HCT116 (cell line): Measurements from ENCODE around the gene PRDX2. TPM values are rescaled to one million over a fixed set of nuclear protein-coding genes. Genes with fewer than 3 reads are reported as not detected.

Source experiments
- ATAC-seq: fragments of 200-7000 bp; cut with Tn5 transposase; 2 replicates; pipeline ENCODE4 v1.9.1; 2020; ENCODE audit warnings: mild to moderate bottlenecking, moderate library complexity
- BruUV-seq: library from RNA; stranded (reverse); fragments of 400-500 nt; replicated peaks from 2 replicates; lab custom pipeline; 2021; lab: Mats Ljungman, UMichigan
- CTCF ChIA-PET: fragments of 300-600 bp; sonication (Branson Sonifier 250); formaldehyde crosslinking; loops from one replicate; lab custom pipeline; 2021; ENCODE audit warnings: antibody characterized with exemption; lab: Charles Lee
- POLR2A ChIA-PET: fragments of 300-600, 350-600 bp; sonication (Branson Sonifier 250); formaldehyde crosslinking; loops from one replicate; lab custom pipeline; 2021; ENCODE audit warnings: antibody characterized with exemption; lab: Charles Lee
- RAD21 ChIA-PET, 2 experiments: fragments of 300-600 bp; sonication (Branson Sonifier 250); formaldehyde crosslinking; loops; one replicate each; lab custom pipeline; 2023; ENCODE audit warnings: low total read pairs in 2 of 2; ENCODE audit not compliant: uncharacterized antibody in 2 of 2, unreplicated experiment in 2 of 2, low non-redundant PET in 1 of 2; lab: Charles Lee
- DNase-seq: peaks from one replicate; pipeline ENCODE4 v3.0.0-alpha.2; 2010; ENCODE audit warnings: low read depth, low spot score
- H2AFZ ChIP-seq: fragments of 200-600 bp; shearing (Covaris generic), sonication (generic); 2 replicates; pipeline ENCODE4 v1.6.1; 2017; ENCODE audit warnings: low read depth, mixed run types, mixed read lengths, antibody characterized with exemption, low read length; ENCODE audit not compliant: poor library complexity, severe bottlenecking
- H3K27ac ChIP-seq: 2 replicates; pipeline ENCODE4 v1.5.1; 2012; ENCODE audit warnings: low read depth, low read length
- H3K27me3 ChIP-seq: fragments of 200-600 bp; sonication (generic); 2 replicates; pipeline ENCODE4 v1.6.1; 2016; ENCODE audit warnings: mixed run types, low read length, mixed read lengths; ENCODE audit not compliant: insufficient read depth
- H3K36me3 ChIP-seq, 2 experiments: fragments of 200-500 bp in 1 of 2; fragments of 200-600 bp in 1 of 2; sonication (Bioruptor generic) in 1 of 2; sonication (generic) in 1 of 2; 2 replicates each; pipeline versions ENCODE4 v1.5.1 to v1.6.1; 2014 to 2016; ENCODE audit warnings: low read length in 2 of 2, inconsistent platforms in 1 of 2, mixed read lengths in 1 of 2, mixed run types in 1 of 2; ENCODE audit not compliant: insufficient read depth in 2 of 2, control insufficient read depth in 1 of 2
- H3K4me1 ChIP-seq, 2 experiments: fragments of 200-600 bp in 1 of 2; sonication (generic) in 1 of 2; 2 replicates each; pipeline versions ENCODE4 v1.5.1 to v1.6.1; 2012 to 2017; ENCODE audit warnings: low read length in 2 of 2, inconsistent platforms in 1 of 2, mild to moderate bottlenecking in 1 of 2, mixed read lengths in 1 of 2, mixed run types in 1 of 2, moderate library complexity in 1 of 2; ENCODE audit not compliant: insufficient read depth in 2 of 2, control insufficient read depth in 1 of 2
- H3K4me2 ChIP-seq: fragments of 200-600 bp; sonication (generic); 2 replicates; pipeline ENCODE4 v1.6.1; 2017; ENCODE audit warnings: mixed run types, low read length, mixed read lengths
- H3K4me3 ChIP-seq, 2 experiments: fragments of 200-600 bp in 1 of 2; sonication (generic) in 1 of 2; replicated peaks in 1 of 2; 2 replicates each; pipeline ENCODE4 v1.5.1; 2011 to 2016; ENCODE audit warnings: low read length in 2 of 2, control low read depth in 1 of 2, low read depth in 1 of 2, mild to moderate bottlenecking in 1 of 2, mixed read lengths in 1 of 2, mixed run types in 1 of 2
- H3K79me2 ChIP-seq: fragments of 200-600 bp; sonication (generic); 2 replicates; pipeline ENCODE4 v1.6.1; 2017; ENCODE audit warnings: mild to moderate bottlenecking, mixed run types, low read length, moderate library complexity, mixed read lengths; ENCODE audit not compliant: insufficient read depth
- H3K9ac ChIP-seq: fragments of 200-600 bp; sonication (generic); 2 replicates; pipeline ENCODE4 v1.6.1; 2016; ENCODE audit warnings: low read length, mixed read lengths
- H3K9me2 ChIP-seq: fragments of 200-600 bp; sonication (generic), shearing (Covaris generic); 2 replicates; pipeline ENCODE4 v1.6.1; 2017; ENCODE audit warnings: mixed run types, mild to moderate bottlenecking, moderate library complexity; ENCODE audit not compliant: insufficient read depth
- H3K9me3 ChIP-seq, 2 experiments: fragments of 200-500 bp in 1 of 2; fragments of 200-600 bp in 1 of 2; sonication (Bioruptor generic) in 1 of 2; sonication (generic) in 1 of 2; 2 replicates each; pipeline ENCODE4 v1.6.1; 2014 to 2017; ENCODE audit warnings: low read length in 2 of 2, mixed read lengths in 2 of 2, inconsistent platforms in 1 of 2, low read depth in 1 of 2, mild to moderate bottlenecking in 1 of 2, mixed run types in 1 of 2, moderate library complexity in 1 of 2; ENCODE audit not compliant: control insufficient read depth in 1 of 2, insufficient read depth in 1 of 2
- H4K20me1 ChIP-seq: fragments of 200-600 bp; sonication (generic), shearing (Covaris generic); 2 replicates; pipeline ENCODE4 v1.6.1; 2017; ENCODE audit warnings: mixed run types, mild to moderate bottlenecking, moderate library complexity; ENCODE audit not compliant: insufficient read depth
- ATF3 ChIP-seq: IDR thresholded peaks from 2 replicates; pipeline ENCODE4 v1.6.1; 2012
- CBX3 ChIP-seq: IDR thresholded peaks from 2 replicates; pipeline ENCODE4 v1.6.1; 2012; ENCODE audit warnings: low read depth
- ELF1 ChIP-seq: IDR thresholded peaks from 2 replicates; pipeline ENCODE4 v1.6.1; 2012; ENCODE audit warnings: low read depth, borderline replicate concordance
- EZH2phosphoT487 ChIP-seq: fragments of 200-600 bp; IDR thresholded peaks from 2 replicates; pipeline ENCODE4 v1.6.1; 2018; ENCODE audit warnings: antibody characterized with exemption, borderline replicate concordance
- JUND ChIP-seq: IDR thresholded peaks from 2 replicates; pipeline ENCODE4 v1.6.1; 2012
- MAX ChIP-seq: IDR thresholded peaks from 2 replicates; pipeline ENCODE4 v1.6.1; 2012
- POLR2A ChIP-seq: IDR thresholded peaks from 2 replicates; pipeline ENCODE4 v1.7.0; 2011; ENCODE audit warnings: borderline replicate concordance; ENCODE audit not compliant: insufficient read depth, insufficient read length; ENCODE audit errors: extremely low read depth
- POLR2AphosphoS5 ChIP-seq: IDR thresholded peaks from 2 replicates; pipeline ENCODE4 v1.6.1; 2011; ENCODE audit warnings: mild to moderate bottlenecking, low read depth, low read length, moderate library complexity
- RAD21 ChIP-seq: IDR thresholded peaks from 2 replicates; pipeline ENCODE4 v1.6.1; 2012; ENCODE audit warnings: low read depth, mild to moderate bottlenecking
- SIN3A ChIP-seq: IDR thresholded peaks from 2 replicates; pipeline ENCODE4 v1.6.1; 2012; ENCODE audit warnings: low read depth
- SRF ChIP-seq: IDR thresholded peaks from 2 replicates; pipeline ENCODE4 v1.6.1; 2012; ENCODE audit warnings: low read depth
- TCF7L2 ChIP-seq: IDR thresholded peaks from 2 replicates; pipeline ENCODE4 v1.7.0; 2011; ENCODE audit warnings: borderline replicate concordance, inconsistent platforms; ENCODE audit not compliant: insufficient read depth, insufficient read length; ENCODE audit errors: extremely low read depth
- YY1 ChIP-seq: IDR thresholded peaks from 2 replicates; pipeline ENCODE4 v1.6.1; 2011; ENCODE audit warnings: low read length, low read depth, moderate library complexity, mild to moderate bottlenecking; ENCODE audit not compliant: insufficient replicate concordance; ENCODE audit errors: extremely low read depth
- ZBTB33 ChIP-seq: IDR thresholded peaks from 2 replicates; pipeline ENCODE4 v1.6.1; 2011; ENCODE audit warnings: mild to moderate bottlenecking, low read length, moderate library complexity; ENCODE audit not compliant: insufficient replicate concordance; ENCODE audit errors: extremely low read depth
- ZFX ChIP-seq: fragments of 450-650 bp; IDR thresholded peaks from 2 replicates; pipeline ENCODE4 v1.6.1; 2017
- ZNF274 ChIP-seq: fragments of 200-500 bp; sonication (Bioruptor generic); IDR thresholded peaks from 2 replicates; pipeline ENCODE4 v1.6.1; 2014; ENCODE audit warnings: mild to moderate bottlenecking, low read depth, low read length, inconsistent platforms
- intact Hi-C: fragments of 100-400 bp; cut with micrococcal nuclease; formaldehyde crosslinking; loops from 2 replicates; pipeline ENCODE4 v1.10.0; 2022
- total RNA-seq: library from RNA; stranded (reverse); gene quantifications from one replicate; pipeline ENCODE4 v1.2.1, GENCODE V29; 2021; ENCODE audit not compliant: unreplicated experiment
- TF ChIP-seq, protein P1 (sequence below): IDR thresholded peaks from 2 replicates; pipeline ENCODE4 v1.6.1; 2012; ENCODE audit warnings: low read depth
- TF ChIP-seq, protein P2 (sequence below), 3 experiments: fragments of 200-600 bp in 1 of 3; sonication (generic) in 1 of 3; IDR thresholded peaks in 2 of 3; conservative IDR thresholded peaks in 1 of 3; 2 replicates each; pipeline ENCODE4 v1.5.1; 2012 to 2017; ENCODE audit warnings: low read depth in 2 of 3, low read length in 2 of 3, antibody characterized with exemption in 1 of 3, borderline replicate concordance in 1 of 3, control low read depth in 1 of 3, mild to moderate bottlenecking in 1 of 3, mixed read lengths in 1 of 3, mixed run types in 1 of 3, moderate library complexity in 1 of 3; ENCODE audit not compliant: insufficient read depth in 1 of 3

Gene PRDX2
- total RNA-seq, 1 experiment from 2014 or later: 387 TPM

GRCh38 chr19:12842511-12842910 is 40.9 kb upstream of the PRDX2 start:
- ATAC-seq: no peak

More at GRCh38 chr19:12842511-12842910, 40.9 kb upstream of the PRDX2 start:
- H3K4me3 ChIP-seq: no peak overlapping the region
- DNase-seq: no peak
- H3K27me3 ChIP-seq: no peaks in the 10 kb centered on the region
- H2AFZ ChIP-seq: no peak overlapping the region
- POLR2A ChIA-PET: no interaction called here
- peaks cover 22 to 44% of the 10 kb centered on the region in 2 experiments for H3K4me1 ChIP-seq
- RAD21 ChIA-PET: no interaction called here
- no peaks in the 10 kb centered on the region for H3K9me3 ChIP-seq
- no TSS peak for BruUV-seq
- H3K79me2 ChIP-seq: peaks cover 36% of the 10 kb centered on the region; the same call in 1 of the 2 replicates
- peaks cover 5 to 6% of the 10 kb centered on the region in 2 experiments; a peak in 1 of 4 replicates for H3K36me3 ChIP-seq
- no peak overlapping the region for H3K9ac ChIP-seq
- TF ChIP-seq POLR2A (no peak), SIN3A (no peak), RAD21 (no peak), EZH2phosphoT487 (no peak), TCF7L2 (no peak), JUND (no peak), ATF3 (no peak), ZFX (no peak), POLR2AphosphoS5 (no peak), ELF1 (no peak), ZNF274 (no peak), SRF (no peak), CBX3 (no peak), ZBTB33 (no peak), MAX (no peak), YY1 (no peak)
- TF ChIP-seq, protein P1, sequence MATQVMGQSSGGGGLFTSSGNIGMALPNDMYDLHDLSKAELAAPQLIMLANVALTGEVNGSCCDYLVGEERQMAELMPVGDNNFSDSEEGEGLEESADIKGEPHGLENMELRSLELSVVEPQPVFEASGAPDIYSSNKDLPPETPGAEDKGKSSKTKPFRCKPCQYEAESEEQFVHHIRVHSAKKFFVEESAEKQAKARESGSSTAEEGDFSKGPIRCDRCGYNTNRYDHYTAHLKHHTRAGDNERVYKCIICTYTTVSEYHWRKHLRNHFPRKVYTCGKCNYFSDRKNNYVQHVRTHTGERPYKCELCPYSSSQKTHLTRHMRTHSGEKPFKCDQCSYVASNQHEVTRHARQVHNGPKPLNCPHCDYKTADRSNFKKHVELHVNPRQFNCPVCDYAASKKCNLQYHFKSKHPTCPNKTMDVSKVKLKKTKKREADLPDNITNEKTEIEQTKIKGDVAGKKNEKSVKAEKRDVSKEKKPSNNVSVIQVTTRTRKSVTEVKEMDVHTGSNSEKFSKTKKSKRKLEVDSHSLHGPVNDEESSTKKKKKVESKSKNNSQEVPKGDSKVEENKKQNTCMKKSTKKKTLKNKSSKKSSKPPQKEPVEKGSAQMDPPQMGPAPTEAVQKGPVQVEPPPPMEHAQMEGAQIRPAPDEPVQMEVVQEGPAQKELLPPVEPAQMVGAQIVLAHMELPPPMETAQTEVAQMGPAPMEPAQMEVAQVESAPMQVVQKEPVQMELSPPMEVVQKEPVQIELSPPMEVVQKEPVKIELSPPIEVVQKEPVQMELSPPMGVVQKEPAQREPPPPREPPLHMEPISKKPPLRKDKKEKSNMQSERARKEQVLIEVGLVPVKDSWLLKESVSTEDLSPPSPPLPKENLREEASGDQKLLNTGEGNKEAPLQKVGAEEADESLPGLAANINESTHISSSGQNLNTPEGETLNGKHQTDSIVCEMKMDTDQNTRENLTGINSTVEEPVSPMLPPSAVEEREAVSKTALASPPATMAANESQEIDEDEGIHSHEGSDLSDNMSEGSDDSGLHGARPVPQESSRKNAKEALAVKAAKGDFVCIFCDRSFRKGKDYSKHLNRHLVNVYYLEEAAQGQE: no peak
- TF ChIP-seq, protein P2, sequence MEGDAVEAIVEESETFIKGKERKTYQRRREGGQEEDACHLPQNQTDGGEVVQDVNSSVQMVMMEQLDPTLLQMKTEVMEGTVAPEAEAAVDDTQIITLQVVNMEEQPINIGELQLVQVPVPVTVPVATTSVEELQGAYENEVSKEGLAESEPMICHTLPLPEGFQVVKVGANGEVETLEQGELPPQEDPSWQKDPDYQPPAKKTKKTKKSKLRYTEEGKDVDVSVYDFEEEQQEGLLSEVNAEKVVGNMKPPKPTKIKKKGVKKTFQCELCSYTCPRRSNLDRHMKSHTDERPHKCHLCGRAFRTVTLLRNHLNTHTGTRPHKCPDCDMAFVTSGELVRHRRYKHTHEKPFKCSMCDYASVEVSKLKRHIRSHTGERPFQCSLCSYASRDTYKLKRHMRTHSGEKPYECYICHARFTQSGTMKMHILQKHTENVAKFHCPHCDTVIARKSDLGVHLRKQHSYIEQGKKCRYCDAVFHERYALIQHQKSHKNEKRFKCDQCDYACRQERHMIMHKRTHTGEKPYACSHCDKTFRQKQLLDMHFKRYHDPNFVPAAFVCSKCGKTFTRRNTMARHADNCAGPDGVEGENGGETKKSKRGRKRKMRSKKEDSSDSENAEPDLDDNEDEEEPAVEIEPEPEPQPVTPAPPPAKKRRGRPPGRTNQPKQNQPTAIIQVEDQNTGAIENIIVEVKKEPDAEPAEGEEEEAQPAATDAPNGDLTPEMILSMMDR (IDR thresholded peaks at IDR 0.05 in 2 of 3, conservative IDR thresholded peaks at IDR 0.05 in 1 of 3; ENCODE audit: borderline replicate concordance in 1 of 3, insufficient read depth in 1 of 3, low read depth in 2 of 3, low read length in 2 of 3): no peak
- H3K9me2 ChIP-seq: no peaks in the 10 kb centered on the region
- no peaks in the 10 kb centered on the region for H4K20me1 ChIP-seq
- CTCF ChIA-PET: no interaction called here
- H3K27ac ChIP-seq: no peak overlapping the region
- intact Hi-C loops: no loop called here
- no peak overlapping the region for H3K4me2 ChIP-seq
